Measurements from ENCODE around the gene AMER2. TPM values are rescaled to one million over a fixed set of nuclear protein-coding genes. Genes with fewer than 3 reads are reported as not detected.

Gene AMER2
- total and polyA plus RNA-seq, 8 donors, result 0.07 TPM; not detected in 7

- H3K9me3 ChIP-seq, result no peaks in the 10 kb centered on the region
- no peak for DNase-seq
These were observed 42.6 kb upstream of the AMER2 start for GRCh38 chr13:25214491-25215252.

GRCh38 chr13:25213715-25214114 is 41.6 kb upstream of the AMER2 start:
- intact Hi-C loops (cut with DNase I), result no loop called here
- no peaks in the 10 kb centered on the region for H3K4me1 ChIP-seq
- no peak for DNase-seq
- WGBS, 2 donors, result 85 to 89% methylated on average over 2 of the region's 2 CpGs
- no peaks in the 10 kb centered on the region for H3K9me3 ChIP-seq
- H3K27me3 ChIP-seq, result no peaks in the 10 kb centered on the region
- no peak for FAIRE-seq
- no peak for TF ChIP-seq CTCF (IDR thresholded peaks at IDR 0.05)
- no peak for ATAC-seq
- no peak overlapping the region for H3K4me3 ChIP-seq
- no peak overlapping the region for H3K27ac ChIP-seq
- no peaks in the 10 kb centered on the region for H3K36me3 ChIP-seq

More at GRCh38 chr13:25214491-25215252, 42.6 kb upstream of the AMER2 start:
- no peak for TF ChIP-seq CTCF (IDR thresholded peaks at IDR 0.05)
- Histone ChIP-seq H3K36me3 (no peaks in the 10 kb centered on the region), H3K27ac (no peak overlapping the region), H3K4me1 (no peaks in the 10 kb centered on the region), H3K4me3 (no peak overlapping the region), H3K27me3 (no peaks in the 10 kb centered on the region)
- FAIRE-seq, result no peak
- WGBS, 2 donors, result 56 to 64% methylated on average over 6 of the region's 6 CpGs
- no peak for ATAC-seq
- intact Hi-C loops (cut with DNase I), result no loop called here

- ATAC-seq (no peak), FAIRE-seq (no peak), DNase-seq (no peak)
- no peaks in the 10 kb centered on the region for H3K36me3 ChIP-seq
- H3K27ac ChIP-seq, result no peak overlapping the region
- H3K27me3 ChIP-seq, result no peaks in the 10 kb centered on the region
- no peak overlapping the region for H3K4me3 ChIP-seq
- no peaks in the 10 kb centered on the region for H3K9me3 ChIP-seq
- intact Hi-C loops (cut with DNase I), result no loop called here
- 66 to 74% methylated on average over 13 of the region's 13 CpGs for WGBS, 2 donors
- H3K4me1 ChIP-seq, result no peaks in the 10 kb centered on the region
- no peak for TF ChIP-seq CTCF (IDR thresholded peaks at IDR 0.05)
These were observed 38.9 kb upstream of the AMER2 start for GRCh38 chr13:25210842-25211569.

- WGBS, 2 donors, result 67 to 70% methylated on average over 8 of the region's 8 CpGs
- TF ChIP-seq CTCF (IDR thresholded peaks at IDR 0.05), result no peak
- FAIRE-seq, result no peak
- Histone ChIP-seq H3K27me3 (no peaks in the 10 kb centered on the region), H3K4me1 (no peaks in the 10 kb centered on the region), H3K36me3 (no peaks in the 10 kb centered on the region), H3K27ac (no peak overlapping the region), H3K4me3 (no peak overlapping the region), H3K9me3 (no peaks in the 10 kb centered on the region)
- no peak for DNase-seq
- no peak for ATAC-seq
- intact Hi-C loops (cut with DNase I), result no loop called here
These were observed 35.3 kb upstream of the AMER2 start for GRCh38 chr13:25207291-25207810.

All from pancreas (tissue), 10 donors.